HUDEP-2 (cell line): ENCODE data around the gene TPPP3.
"Not testable (repeated sequence)": the region's sequence is repeated elsewhere in the genome, so short reads cannot be mapped to it uniquely, and the experiment has no call there.

Experiments used
- DNase-seq, 76 experiments: peaks; one replicate each; lab custom pipeline; 2025; ENCODE audit not compliant: unreplicated experiment in 76 of 76; lab: John Stamatoyannopoulos, UW

TPPP3 gene

GRCh38 chr16:67426950-67427349 lies 33.7 kb upstream of the TPPP3 start:
- DNase-seq = no peak

- no peak for DNase-seq
Observed at GRCh38 chr16:67426022-67426421, 32.7 kb upstream of the TPPP3 start.

- DNase-seq = no peak
Observed at GRCh38 chr16:67425580-67425979, 32.3 kb upstream of the TPPP3 start.

- DNase-seq = no peak
Observed at GRCh38 chr16:67425061-67425460, 31.8 kb upstream of the TPPP3 start.

GRCh38 chr16:67424261-67424615 lies 30.9 kb upstream of the TPPP3 start:
- DNase-seq = no peak

- peak in 10 of 76 experiments; percentile 12 to 37 (median 23) for DNase-seq
Observed at GRCh38 chr16:67423611-67424260, 30.4 kb upstream of the TPPP3 start.

- no peak for DNase-seq
Observed at GRCh38 chr16:67423015-67423414, 29.7 kb upstream of the TPPP3 start.

- no peak for DNase-seq
Observed at GRCh38 chr16:67421030-67421429, 27.7 kb upstream of the TPPP3 start.

GRCh38 chr16:67419931-67420330 lies 26.6 kb upstream of the TPPP3 start:
- no peak for DNase-seq

GRCh38 chr16:67419502-67419901 lies 26.2 kb upstream of the TPPP3 start:
- no peak for DNase-seq

GRCh38 chr16:67417333-67418061 lies 24.2 kb upstream of the TPPP3 start:
- DNase-seq = no peak

- peak in 2 of 76 experiments; percentile 10 to 21 for DNase-seq
Observed at GRCh38 chr16:67415872-67416793, 22.8 kb upstream of the TPPP3 start, which contains the start of gene ZDHHC1. TSS of gene ZDHHC1 (minus strand) at chr16:67416477. CDS start at chr16:67407775, 8,702 bp downstream.

- DNase-seq = not testable (repeated sequence)
Observed at GRCh38 chr16:67415421-67415820, 22.1 kb upstream of the TPPP3 start.

- no peak for DNase-seq
Observed at GRCh38 chr16:67413978-67414911, 20.9 kb upstream of the TPPP3 start.

- no peak for DNase-seq
Observed at GRCh38 chr16:67412294-67412693, 19.0 kb upstream of the TPPP3 start.

GRCh38 chr16:67411339-67411738 lies 18.0 kb upstream of the TPPP3 start:
- DNase-seq = no peak

- no peak for DNase-seq
Observed at GRCh38 chr16:67409631-67410030, 16.3 kb upstream of the TPPP3 start.

GRCh38 chr16:67407788-67408452 lies 14.6 kb upstream of the TPPP3 start:
- no peak for DNase-seq

GRCh38 chr16:67407176-67407787 lies 14.0 kb upstream of the TPPP3 start:
- no peak for DNase-seq
